OCI-LY3 (cell line): ENCODE measurements around the gene GGTA1.

Source experiments
- H2AFZ ChIP-seq: fragments of 200-600, 300-600 bp; shearing (Covaris generic); 2 replicates; pipeline ENCODE4 v1.6.0; 2014; ENCODE audit warnings: antibody characterized with exemption, low read depth, low read length
- H3K27ac ChIP-seq: fragments of 200-600, 300-600 bp; sonication (generic); 2 replicates; pipeline ENCODE4 v1.5.1; 2014; ENCODE audit warnings: mild to moderate bottlenecking, low read length, moderate library complexity, mixed read lengths
- H3K27me3 ChIP-seq: fragments of 200-600, 300-600 bp; sonication (generic); 2 replicates; pipeline ENCODE4 v1.6.1; 2014; ENCODE audit warnings: low read depth, low read length, mixed read lengths
- H3K36me3 ChIP-seq: fragments of 200-600, 300-600 bp; sonication (generic); replicated peaks from 2 replicates; pipeline ENCODE3; 2014; ENCODE audit warnings: low read depth, low read length, mixed read lengths
- H3K4me1 ChIP-seq: fragments of 300-600, 200-600 bp; sonication (generic); 2 replicates; pipeline ENCODE4 v1.6.1; 2014; ENCODE audit warnings: low read length, mixed read lengths
- H3K4me2 ChIP-seq: fragments of 200-600, 300-600 bp; sonication (generic); 2 replicates; pipeline ENCODE4 v1.6.1; 2014; ENCODE audit warnings: low read length, mixed read lengths
- H3K4me3 ChIP-seq: fragments of 300-600, 200-600 bp; sonication (generic); 2 replicates; pipeline ENCODE4 v1.5.1; 2014; ENCODE audit warnings: antibody characterized with exemption, mild to moderate bottlenecking, low read length, moderate library complexity
- H3K79me2 ChIP-seq: fragments of 300-600, 200-600 bp; shearing (Covaris generic); 2 replicates; pipeline ENCODE4 v1.6.1; 2014; ENCODE audit warnings: mild to moderate bottlenecking, low read length, mixed read lengths
- H3K9ac ChIP-seq: fragments of 300-600, 200-600 bp; shearing (Covaris generic); 2 replicates; pipeline ENCODE4 v1.6.0; 2014; ENCODE audit warnings: mild to moderate bottlenecking, low read length, moderate library complexity
- H3K9me3 ChIP-seq: fragments of 200-600, 300-600 bp; shearing (Covaris generic); 2 replicates; pipeline ENCODE4 v1.6.1; 2014; ENCODE audit warnings: low read length, mixed read lengths; ENCODE audit not compliant: insufficient read depth
- H4K20me1 ChIP-seq: fragments of 200-600, 300-600 bp; sonication (generic); 2 replicates; pipeline ENCODE4 v1.6.1; 2016; ENCODE audit warnings: low read length, mixed read lengths; ENCODE audit not compliant: insufficient read depth
- CTCF ChIP-seq: fragments of 200-600, 300-600 bp; sonication (generic); IDR thresholded peaks from 2 replicates; pipeline ENCODE4 v1.5.1; 2014; ENCODE audit warnings: antibody characterized with exemption, low read length, low read depth
- EZH2phosphoT487 ChIP-seq: fragments of 200-600 bp; shearing (Covaris generic); IDR thresholded peaks from 2 replicates; pipeline ENCODE4 v1.6.1; 2018; ENCODE audit warnings: antibody characterized with exemption, mixed run types, low read depth

GGTA1 gene

GRCh38 chr9:121449786-121450185 lies 49.9 kb downstream of the GGTA1 start:
- Histone ChIP-seq H3K36me3 (no peaks in the 10 kb centered on the region), H3K79me2 (no peaks in the 10 kb centered on the region), H3K4me1 (peaks cover 11% of the 10 kb centered on the region), H3K4me3 (no peak overlapping the region), H3K9me3 (no peaks in the 10 kb centered on the region), H3K27ac (no peak overlapping the region), H3K27me3 (peaks cover 19% of the 10 kb centered on the region; the same call in 1 of the 2 replicates), H3K9ac (no peak overlapping the region), H3K4me2 (no peak overlapping the region), H2AFZ (no peak overlapping the region), H4K20me1 (no peaks in the 10 kb centered on the region)
- no peak for TF ChIP-seq EZH2phosphoT487
- TF ChIP-seq CTCF: no peak

- Histone ChIP-seq H3K79me2 (no peaks in the 10 kb centered on the region), H3K4me3 (no peak overlapping the region), H4K20me1 (no peaks in the 10 kb centered on the region), H3K9ac (no peak overlapping the region), H3K27me3 (peaks cover 19% of the 10 kb centered on the region; the same call in 1 of the 2 replicates), H3K4me2 (no peak overlapping the region), H3K36me3 (no peaks in the 10 kb centered on the region), H3K27ac (no peak overlapping the region), H2AFZ (no peak overlapping the region), H3K4me1 (peaks cover 11% of the 10 kb centered on the region), H3K9me3 (no peaks in the 10 kb centered on the region)
- TF ChIP-seq CTCF: no peak
- no peak for TF ChIP-seq EZH2phosphoT487
Measured at GRCh38 chr9:121447321-121447834, 52.3 kb downstream of the GGTA1 start.

GRCh38 chr9:121445986-121446385 lies 53.7 kb downstream of the GGTA1 start:
- Histone ChIP-seq H3K27me3 (peaks cover 19% of the 10 kb centered on the region; the same call in 1 of the 2 replicates), H3K9me3 (no peaks in the 10 kb centered on the region)

GRCh38 chr9:121443981-121444380 lies 55.7 kb downstream of the GGTA1 start:
- Histone ChIP-seq H3K4me1 (peaks cover 11% of the 10 kb centered on the region), H3K4me3 (no peak overlapping the region), H3K27ac (no peak overlapping the region), H3K36me3 (no peaks in the 10 kb centered on the region), H3K79me2 (no peaks in the 10 kb centered on the region), H3K4me2 (no peak overlapping the region), H3K9me3 (no peaks in the 10 kb centered on the region), H4K20me1 (no peaks in the 10 kb centered on the region), H2AFZ (no peak overlapping the region), H3K9ac (no peak overlapping the region), H3K27me3 (peaks cover 19% of the 10 kb centered on the region; the same call in 1 of the 2 replicates)
- no peak for TF ChIP-seq EZH2phosphoT487
- TF ChIP-seq CTCF: no peak

More at GRCh38 chr9:121445986-121446385, 53.7 kb downstream of the GGTA1 start:
- TF ChIP-seq EZH2phosphoT487 (no peak), CTCF (peak; percentile 58)
- Histone ChIP-seq H3K79me2 (no peaks in the 10 kb centered on the region), H3K4me2 (no peak overlapping the region), H3K4me1 (peaks cover 11% of the 10 kb centered on the region), H4K20me1 (no peaks in the 10 kb centered on the region), H3K27ac (no peak overlapping the region), H3K9ac (no peak overlapping the region), H3K36me3 (no peaks in the 10 kb centered on the region), H3K4me3 (no peak overlapping the region), H2AFZ (no peak overlapping the region)
